CD4-positive, CD25-positive, alpha-beta regulatory T cell (primary cell): Measurements from ENCODE around the gene RGPD3. TPM values are rescaled to one million over a fixed set of nuclear protein-coding genes. Genes with fewer than 3 reads are reported as not detected.
"Not testable (repeated sequence)": the region's sequence is repeated elsewhere in the genome, so short reads cannot be mapped to it uniquely, and the experiment has no call there.

Experiments used
- ATAC-seq, 2 donors: fragments of 150-1000 bp; cut with Tn5 transposase; one replicate each; pipeline ENCODE4 v1.10.0; 2021; ENCODE audit warnings: low read depth in 2 of 2, moderate number of reproducible peaks in 2 of 2, moderate library complexity in 1 of 2
- DNase-seq, 3 donors: peaks; one replicate each; pipeline versions ENCODE4 v3.0.0 to v3.0.0-alpha.2; 2012 to 2022; ENCODE audit warnings: mixed read lengths in 1 of 3
- H3K27ac ChIP-seq: one replicate; pipeline ENCODE4 v1.7.0; 2013; ENCODE audit warnings: mild to moderate bottlenecking, low read length; ENCODE audit not compliant: insufficient read depth, poor library complexity, severe bottlenecking
- H3K27me3 ChIP-seq: one replicate; pipeline ENCODE4 v1.7.0; 2013; ENCODE audit warnings: low read length; ENCODE audit not compliant: control insufficient read depth, insufficient read depth
- H3K36me3 ChIP-seq: one replicate; pipeline ENCODE4 v1.7.0; 2013; ENCODE audit warnings: mild to moderate bottlenecking, low read length, moderate library complexity; ENCODE audit not compliant: control insufficient read depth, insufficient read depth
- H3K4me1 ChIP-seq: 2 replicates; pipeline ENCODE4 v1.7.0; 2013; ENCODE audit warnings: mild to moderate bottlenecking, low read length; ENCODE audit not compliant: insufficient read depth, control insufficient read depth, poor library complexity, severe bottlenecking
- H3K4me3 ChIP-seq: one replicate; pipeline ENCODE4 v1.7.0; 2013; ENCODE audit warnings: low read depth, mild to moderate bottlenecking, low read length, moderate library complexity
- H3K9me3 ChIP-seq, 2 experiments: 1 replicate in 1 of 2; 2 replicates in 1 of 2; pipeline ENCODE4 v1.7.0; 2013; ENCODE audit warnings: low read length in 2 of 2, mild to moderate bottlenecking in 1 of 2, moderate library complexity in 1 of 2; ENCODE audit not compliant: control insufficient read depth in 2 of 2
- H3K27ac Mint-ChIP-seq, 3 donors: one replicate each; pipeline ENCODE4 v1.8.0; 2020 to 2022; ENCODE audit warnings: mild to moderate bottlenecking in 3 of 3, mixed read lengths in 3 of 3, moderate library complexity in 2 of 3
- H3K27me3 Mint-ChIP-seq: one replicate; pipeline ENCODE4 v1.8.0; 2022; ENCODE audit warnings: mild to moderate bottlenecking, mixed read lengths
- H3K36me3 Mint-ChIP-seq: one replicate; pipeline ENCODE4 v1.8.0; 2020; ENCODE audit warnings: mixed read lengths
- H3K4me1 Mint-ChIP-seq, 4 donors: one replicate each; pipeline ENCODE4 v1.8.0; 2020 to 2022; ENCODE audit warnings: mixed read lengths in 4 of 4, mild to moderate bottlenecking in 1 of 4
- H3K4me3 Mint-ChIP-seq, 4 donors: one replicate each; pipeline ENCODE4 v1.8.0; 2020 to 2022; ENCODE audit warnings: mild to moderate bottlenecking in 4 of 4, mixed read lengths in 4 of 4, moderate library complexity in 3 of 4
- H3K9me3 Mint-ChIP-seq, 7 donors: one replicate each; pipeline ENCODE4 v1.8.0; 2020 to 2022; ENCODE audit warnings: mixed read lengths in 7 of 7, mild to moderate bottlenecking in 3 of 7, moderate library complexity in 2 of 7
- polyA plus RNA-seq, 4 donors: library from polyadenylated mRNA; unstranded; fragments of 300-500 nt; fragmentation: Illumina TruSeq; gene quantifications; one replicate each; pipeline ENCODE4 v1.2.3, GENCODE V29; 2021
- total RNA-seq: library from RNA; stranded (reverse); gene quantifications from one replicate; pipeline ENCODE4 v1.2.3, GENCODE V29; 2022

Gene RGPD3
- total and polyA plus RNA-seq, 5 donors from 2014 or later = 0.07 to 0.44 (median 0.20) TPM; not detected in 1

DNA sequence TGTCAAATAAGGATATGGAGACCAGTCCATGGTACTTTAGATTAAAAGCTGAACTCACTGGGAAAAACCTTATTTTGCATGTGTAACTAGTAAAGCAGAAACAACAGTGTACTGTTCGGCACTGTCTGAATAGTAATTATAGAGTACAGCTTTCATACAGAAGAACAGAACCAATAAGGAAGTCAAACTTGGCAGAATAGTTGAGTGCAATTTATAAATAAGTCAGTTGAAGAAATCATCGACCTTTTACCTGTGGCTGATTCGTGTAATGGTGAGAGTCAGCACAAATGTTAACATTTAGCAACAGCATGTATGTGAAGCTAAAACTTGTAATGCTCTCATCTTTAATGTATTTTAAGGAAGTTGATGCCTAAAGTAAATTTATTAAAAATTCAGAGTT, 99.0 kb downstream of the RGPD3 start:
- not testable (repeated sequence) for H3K4me3 ChIP-seq, H3K4me1 Mint-ChIP-seq, DNase-seq, H3K27me3 ChIP-seq, H3K4me3 Mint-ChIP-seq, H3K4me1 ChIP-seq, H3K9me3 ChIP-seq, H3K27ac ChIP-seq, H3K9me3 Mint-ChIP-seq, H3K27ac Mint-ChIP-seq, H3K36me3 Mint-ChIP-seq, H3K36me3 ChIP-seq, ATAC-seq
- H3K27me3 Mint-ChIP-seq = peaks cover 15% of the 10 kb centered on the region

DNA sequence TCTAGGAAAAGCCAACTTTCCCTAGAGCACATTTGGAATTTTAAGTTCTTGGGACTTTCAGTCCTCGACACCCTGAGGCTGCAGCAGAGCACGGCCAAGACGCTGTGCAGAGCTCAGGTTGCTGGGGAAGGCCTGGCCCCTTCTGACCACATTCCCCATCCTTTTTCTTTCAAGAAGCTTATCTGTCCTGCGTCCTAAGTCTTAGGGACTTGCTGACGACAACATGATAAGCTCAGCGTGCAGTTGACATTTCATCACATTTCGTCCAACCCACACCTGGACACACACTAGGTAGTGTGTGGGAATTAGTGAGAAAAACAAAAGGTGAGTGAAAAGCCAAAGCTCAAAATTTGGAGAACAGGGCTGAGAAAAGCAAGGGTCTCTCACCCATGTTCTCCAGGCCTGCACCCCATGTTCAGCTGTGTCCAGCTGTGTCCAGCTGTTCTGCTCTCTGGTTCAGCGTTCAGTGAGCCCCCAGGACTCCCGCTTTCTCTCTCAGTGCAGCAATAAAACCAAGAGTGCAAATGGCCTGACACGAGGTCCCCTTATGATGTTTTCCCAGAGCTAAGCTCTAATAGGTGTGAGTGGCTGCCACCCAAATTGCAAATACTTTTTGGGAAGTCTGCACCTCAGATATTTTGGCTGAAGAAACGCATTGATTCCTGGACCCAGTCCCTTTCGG, 101.9 kb downstream of the RGPD3 start:
- peaks cover 0 to 2% (median 0%) of the 10 kb centered on the region in 7 donors for H3K9me3 Mint-ChIP-seq
- no peaks in the 10 kb centered on the region for H3K36me3 Mint-ChIP-seq
- peak overlapping the region in 1 of 3 donors; percentile 43 for H3K27ac Mint-ChIP-seq
- H3K27ac ChIP-seq = no peak overlapping the region
- no peaks in the 10 kb centered on the region for H3K36me3 ChIP-seq
- H3K4me1 Mint-ChIP-seq = no peaks in the 10 kb centered on the region
- peaks cover 27% of the 10 kb centered on the region for H3K27me3 Mint-ChIP-seq
- no peak for DNase-seq
- no peak overlapping the region for H3K4me3 ChIP-seq
- H3K27me3 ChIP-seq = peaks cover 3% of the 10 kb centered on the region
- no peak overlapping the region for H3K4me3 Mint-ChIP-seq
- no peaks in the 10 kb centered on the region for H3K4me1 ChIP-seq
- no peak for ATAC-seq
- H3K9me3 ChIP-seq = no peaks in the 10 kb centered on the region

DNA sequence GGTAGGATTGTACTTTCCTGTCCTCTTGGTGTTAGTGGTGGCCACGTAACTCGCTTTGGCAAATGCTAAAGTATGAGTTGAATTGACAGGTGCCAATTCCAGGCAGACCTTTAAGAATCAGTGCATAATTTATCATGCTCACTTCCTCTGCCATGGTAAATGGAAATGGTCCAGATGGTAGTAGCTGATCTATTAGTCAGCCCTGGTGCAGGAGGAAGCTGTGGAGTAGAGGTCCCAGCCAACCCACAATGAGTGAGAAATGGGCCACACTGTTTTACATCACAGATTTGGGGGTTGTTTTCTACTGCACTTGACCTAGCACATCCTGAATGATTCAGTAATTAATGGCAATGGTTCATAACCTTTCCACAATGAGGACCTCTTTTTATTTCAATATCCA, 104.4 kb downstream of the RGPD3 start:
- no peak for ATAC-seq

DNA sequence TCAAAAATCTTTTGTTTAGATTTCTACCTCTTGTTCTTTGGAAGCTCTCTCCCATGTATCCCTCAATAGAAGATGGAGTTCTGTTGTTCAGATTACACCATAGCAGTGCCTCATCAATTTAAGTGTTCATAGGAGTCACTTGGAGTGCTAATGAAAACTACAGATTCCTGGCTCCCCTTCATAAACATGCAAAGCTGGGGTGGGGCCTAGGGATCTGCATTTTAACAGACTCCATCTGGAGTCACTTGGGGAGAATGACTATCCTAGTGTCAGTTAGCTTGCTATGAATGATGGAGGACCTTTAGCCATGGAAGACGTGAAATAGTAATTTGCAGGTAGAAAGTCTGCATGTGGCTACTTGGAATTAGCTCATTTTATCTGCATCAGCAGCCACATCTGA, 105.4 kb downstream of the RGPD3 start:
- Mint-ChIP-seq H3K27ac (no peak overlapping the region), H3K4me3 (no peak overlapping the region), H3K9me3 (peaks cover 0 to 2% (median 0%) of the 10 kb centered on the region in 7 donors), H3K27me3 (peaks cover 37% of the 10 kb centered on the region), H3K36me3 (no peaks in the 10 kb centered on the region), H3K4me1 (no peaks in the 10 kb centered on the region)
- Histone ChIP-seq H3K4me1 (no peaks in the 10 kb centered on the region), H3K27ac (no peak overlapping the region), H3K9me3 (no peaks in the 10 kb centered on the region), H3K27me3 (peaks cover 8% of the 10 kb centered on the region), H3K4me3 (no peak overlapping the region), H3K36me3 (no peaks in the 10 kb centered on the region)
- DNase-seq = no peak
- no peak for ATAC-seq

More for the DNA sequence above, 104.4 kb downstream of the RGPD3 start:
- H3K4me3 Mint-ChIP-seq = no peak overlapping the region
- H3K27ac Mint-ChIP-seq = no peak overlapping the region
- H3K36me3 Mint-ChIP-seq = no peaks in the 10 kb centered on the region
- DNase-seq = no peak
- Histone ChIP-seq H3K36me3 (no peaks in the 10 kb centered on the region), H3K27me3 (peaks cover 4% of the 10 kb centered on the region), H3K4me1 (no peaks in the 10 kb centered on the region), H3K9me3 (no peaks in the 10 kb centered on the region), H3K27ac (no peak overlapping the region), H3K4me3 (no peak overlapping the region)
- H3K27me3 Mint-ChIP-seq = peaks cover 35% of the 10 kb centered on the region
- H3K4me1 Mint-ChIP-seq = no peaks in the 10 kb centered on the region
- H3K9me3 Mint-ChIP-seq = peaks cover 0 to 2% (median 0%) of the 10 kb centered on the region in 7 donors

DNA sequence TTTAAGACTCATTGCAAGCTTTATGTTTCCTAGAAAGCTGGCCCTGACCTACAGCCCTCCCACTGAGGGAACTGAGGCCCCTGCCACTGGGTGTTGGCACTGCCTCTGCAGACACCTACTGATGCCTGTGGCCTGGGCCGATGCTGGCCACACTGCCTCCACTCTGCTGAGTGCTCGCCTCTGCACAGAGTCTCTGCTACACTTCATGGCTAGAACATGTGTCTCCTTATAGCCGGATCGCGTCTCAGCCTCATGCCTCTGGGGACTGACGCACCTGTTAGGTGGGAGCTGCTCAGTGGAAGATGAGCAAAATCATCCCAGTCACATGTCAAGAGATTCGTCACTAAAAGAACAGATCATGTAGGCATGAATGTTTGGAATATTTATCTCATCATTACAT, 108.7 kb downstream of the RGPD3 start:
- Histone ChIP-seq H3K36me3 (no peaks in the 10 kb centered on the region), H3K4me3 (no peak overlapping the region), H3K9me3 (no peaks in the 10 kb centered on the region), H3K27me3 (peaks cover 14% of the 10 kb centered on the region), H3K4me1 (no peaks in the 10 kb centered on the region), H3K27ac (no peak overlapping the region)
- DNase-seq (no peak), ATAC-seq (no peak)
- no peak overlapping the region for H3K27ac Mint-ChIP-seq
- H3K4me1 Mint-ChIP-seq = no peaks in the 10 kb centered on the region
- no peak overlapping the region for H3K4me3 Mint-ChIP-seq
- H3K36me3 Mint-ChIP-seq = no peaks in the 10 kb centered on the region
- H3K9me3 Mint-ChIP-seq = no peaks in the 10 kb centered on the region
- peaks cover 35% of the 10 kb centered on the region for H3K27me3 Mint-ChIP-seq

DNA sequence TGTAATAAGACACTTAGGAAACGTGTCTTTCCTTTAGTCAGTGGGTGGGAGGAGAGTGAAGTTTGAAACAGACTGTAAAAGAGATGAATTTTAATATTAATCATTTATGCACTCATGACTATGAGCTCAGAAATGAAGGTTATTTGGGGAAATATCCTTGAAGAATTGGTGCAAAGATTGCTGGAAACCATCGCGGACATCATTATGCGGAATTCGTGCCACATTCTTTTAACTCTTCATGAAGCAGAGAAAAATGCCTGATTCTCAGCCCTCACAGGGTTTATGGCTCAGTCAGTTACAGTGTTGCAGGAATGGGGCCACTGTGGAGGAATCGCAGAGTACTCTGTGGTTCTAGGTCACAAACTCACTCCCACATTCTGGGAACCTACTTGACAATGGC, 109.7 kb downstream of the RGPD3 start:
- Histone ChIP-seq H3K36me3 (no peaks in the 10 kb centered on the region), H3K27ac (no peak overlapping the region), H3K9me3 (no peaks in the 10 kb centered on the region), H3K4me3 (no peak overlapping the region), H3K27me3 (peaks cover 14% of the 10 kb centered on the region), H3K4me1 (no peaks in the 10 kb centered on the region)
- Mint-ChIP-seq H3K4me3 (no peak overlapping the region), H3K27me3 (peaks cover 31% of the 10 kb centered on the region), H3K4me1 (no peaks in the 10 kb centered on the region), H3K27ac (no peak overlapping the region), H3K36me3 (no peaks in the 10 kb centered on the region), H3K9me3 (no peaks in the 10 kb centered on the region)
- ATAC-seq (no peak), DNase-seq (no peak)

DNA sequence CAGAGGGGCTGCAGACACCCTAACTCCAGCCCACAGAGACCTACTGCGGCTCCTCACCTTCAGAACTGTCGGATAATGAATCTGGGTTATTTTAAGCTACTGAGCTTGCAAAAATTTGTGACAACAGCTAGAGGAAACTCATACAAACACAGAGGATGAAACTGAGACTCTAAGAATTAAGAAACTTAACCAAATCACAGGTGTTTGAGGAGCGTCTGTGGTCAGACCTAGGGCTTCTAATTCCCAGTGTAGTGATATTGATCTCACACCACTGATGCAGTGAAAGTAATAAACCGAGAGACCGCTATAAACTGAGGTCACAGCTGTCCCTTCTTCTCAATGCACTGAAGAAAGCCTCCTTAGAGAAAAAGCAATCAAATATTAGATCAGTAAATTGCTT, 110.1 kb downstream of the RGPD3 start:
- Histone ChIP-seq H3K27me3 (peaks cover 16% of the 10 kb centered on the region), H3K9me3 (no peaks in the 10 kb centered on the region), H3K27ac (no peak overlapping the region), H3K4me3 (no peak overlapping the region), H3K36me3 (no peaks in the 10 kb centered on the region), H3K4me1 (no peaks in the 10 kb centered on the region)
- ATAC-seq (no peak), DNase-seq (no peak)
- no peaks in the 10 kb centered on the region for H3K36me3 Mint-ChIP-seq
- no peaks in the 10 kb centered on the region for H3K4me1 Mint-ChIP-seq
- no peak overlapping the region for H3K4me3 Mint-ChIP-seq
- no peak overlapping the region for H3K27ac Mint-ChIP-seq
- H3K9me3 Mint-ChIP-seq = no peaks in the 10 kb centered on the region
- peaks cover 27% of the 10 kb centered on the region for H3K27me3 Mint-ChIP-seq

DNA sequence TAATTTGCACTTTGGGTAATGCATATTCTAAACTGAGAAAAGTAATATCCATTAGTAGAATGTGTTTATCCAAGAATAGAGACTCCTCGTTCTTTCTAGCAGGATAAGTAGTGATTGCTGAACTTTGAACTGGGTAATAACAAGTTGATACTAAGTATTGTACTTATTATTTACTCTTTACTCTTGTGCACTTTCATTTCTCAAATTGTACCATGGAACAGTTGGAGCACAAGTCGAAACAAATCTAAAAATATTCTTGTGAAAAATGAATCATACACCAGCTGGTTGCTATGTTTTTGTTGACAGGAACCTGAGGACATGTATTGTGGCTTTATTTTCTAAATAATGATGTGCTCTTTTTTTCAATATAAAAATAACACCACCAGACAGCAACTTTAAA, 111.9 kb downstream of the RGPD3 start:
- H3K36me3 Mint-ChIP-seq = no peaks in the 10 kb centered on the region
- Histone ChIP-seq H3K27ac (no peak overlapping the region), H3K9me3 (no peaks in the 10 kb centered on the region), H3K4me3 (no peak overlapping the region), H3K4me1 (no peaks in the 10 kb centered on the region), H3K36me3 (no peaks in the 10 kb centered on the region), H3K27me3 (peaks cover 16% of the 10 kb centered on the region)
- no peak overlapping the region for H3K4me3 Mint-ChIP-seq
- H3K27ac Mint-ChIP-seq = no peak overlapping the region
- DNase-seq (no peak), ATAC-seq (no peak)
- no peaks in the 10 kb centered on the region for H3K9me3 Mint-ChIP-seq
- H3K4me1 Mint-ChIP-seq = no peaks in the 10 kb centered on the region
- peaks cover 21% of the 10 kb centered on the region for H3K27me3 Mint-ChIP-seq
